ENCODE data around the gene ALS2CL.

DNA sequence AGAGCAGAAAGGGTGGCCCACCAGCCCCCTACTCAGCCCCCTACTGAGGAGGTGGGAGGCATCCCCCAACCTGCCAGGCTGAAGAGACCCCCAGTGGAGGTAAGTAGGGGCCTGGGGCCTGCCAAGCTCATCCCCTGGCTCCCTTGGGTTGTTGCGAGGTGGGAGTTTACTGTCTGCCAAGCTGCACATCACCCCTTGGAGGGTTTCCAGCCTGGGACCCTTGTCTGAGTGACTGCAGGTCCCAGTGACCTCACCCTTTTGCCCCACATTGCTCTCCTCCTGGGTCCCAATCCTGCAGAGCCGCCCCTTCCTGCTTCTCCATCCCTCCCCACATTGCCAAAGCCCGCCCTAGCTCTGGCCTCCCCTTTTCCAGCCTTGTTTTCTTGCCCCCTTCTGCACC lies 1.0 kb upstream of the ALS2CL start:
- TF ChIP-seq, protein P1, sequence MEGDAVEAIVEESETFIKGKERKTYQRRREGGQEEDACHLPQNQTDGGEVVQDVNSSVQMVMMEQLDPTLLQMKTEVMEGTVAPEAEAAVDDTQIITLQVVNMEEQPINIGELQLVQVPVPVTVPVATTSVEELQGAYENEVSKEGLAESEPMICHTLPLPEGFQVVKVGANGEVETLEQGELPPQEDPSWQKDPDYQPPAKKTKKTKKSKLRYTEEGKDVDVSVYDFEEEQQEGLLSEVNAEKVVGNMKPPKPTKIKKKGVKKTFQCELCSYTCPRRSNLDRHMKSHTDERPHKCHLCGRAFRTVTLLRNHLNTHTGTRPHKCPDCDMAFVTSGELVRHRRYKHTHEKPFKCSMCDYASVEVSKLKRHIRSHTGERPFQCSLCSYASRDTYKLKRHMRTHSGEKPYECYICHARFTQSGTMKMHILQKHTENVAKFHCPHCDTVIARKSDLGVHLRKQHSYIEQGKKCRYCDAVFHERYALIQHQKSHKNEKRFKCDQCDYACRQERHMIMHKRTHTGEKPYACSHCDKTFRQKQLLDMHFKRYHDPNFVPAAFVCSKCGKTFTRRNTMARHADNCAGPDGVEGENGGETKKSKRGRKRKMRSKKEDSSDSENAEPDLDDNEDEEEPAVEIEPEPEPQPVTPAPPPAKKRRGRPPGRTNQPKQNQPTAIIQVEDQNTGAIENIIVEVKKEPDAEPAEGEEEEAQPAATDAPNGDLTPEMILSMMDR (IDR thresholded peaks at IDR 0.05) = no peak
- TF ChIP-seq EP300 (IDR thresholded peaks at IDR 0.05) = no peak

All from ovary (tissue), 3 donors.